ENCODE data around the gene ZBTB7B. TPM values are rescaled to one million over a fixed set of nuclear protein-coding genes. Genes with fewer than 3 reads are reported as not detected.

Gene ZBTB7B
- total and polyA plus RNA-seq, 9 of the 15 experiments (the other 6 are each of a cell fraction or from before 2014, with no cell fraction given), result 0.04 to 46.5 (median 15.2) TPM

DNA sequence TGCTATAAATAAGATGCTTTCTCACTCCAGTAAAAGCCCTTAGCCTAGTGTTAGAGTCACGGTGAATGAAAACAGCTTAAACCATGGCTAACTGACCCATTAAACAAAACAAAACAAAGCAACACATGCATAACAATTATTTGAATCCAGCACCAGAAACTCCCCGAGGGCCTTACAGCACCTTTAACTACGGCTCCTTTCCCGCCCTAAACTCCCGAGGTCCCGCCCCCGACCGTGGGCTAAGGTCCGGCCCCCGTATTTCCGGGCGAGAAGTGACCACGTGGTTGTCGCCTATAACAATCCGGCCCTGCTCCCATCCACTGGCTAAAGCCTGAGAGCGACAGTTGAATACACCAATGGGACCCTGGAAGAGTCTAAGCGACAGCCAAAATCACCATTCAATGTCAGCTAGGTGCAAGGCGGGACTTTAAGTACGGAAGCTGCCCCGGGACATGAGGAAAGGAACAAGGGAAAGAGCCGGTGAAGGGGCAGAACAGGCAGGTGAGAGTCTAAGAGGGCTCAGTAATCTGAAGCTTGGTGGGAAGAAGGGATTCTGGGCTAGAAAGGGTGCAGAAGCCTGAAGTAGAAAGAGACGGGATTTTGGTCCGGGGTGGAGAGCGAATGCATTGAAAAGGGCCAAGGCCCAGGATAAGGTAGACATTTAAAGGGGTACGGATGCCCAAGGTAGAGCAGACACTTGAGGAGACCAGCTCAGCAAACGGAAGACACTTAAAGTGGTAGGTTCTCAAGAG, 19.5 kb upstream of the ZBTB7B start, which contains the start of gene FLAD1 (continued):
- TF ChIP-seq, protein P1, sequence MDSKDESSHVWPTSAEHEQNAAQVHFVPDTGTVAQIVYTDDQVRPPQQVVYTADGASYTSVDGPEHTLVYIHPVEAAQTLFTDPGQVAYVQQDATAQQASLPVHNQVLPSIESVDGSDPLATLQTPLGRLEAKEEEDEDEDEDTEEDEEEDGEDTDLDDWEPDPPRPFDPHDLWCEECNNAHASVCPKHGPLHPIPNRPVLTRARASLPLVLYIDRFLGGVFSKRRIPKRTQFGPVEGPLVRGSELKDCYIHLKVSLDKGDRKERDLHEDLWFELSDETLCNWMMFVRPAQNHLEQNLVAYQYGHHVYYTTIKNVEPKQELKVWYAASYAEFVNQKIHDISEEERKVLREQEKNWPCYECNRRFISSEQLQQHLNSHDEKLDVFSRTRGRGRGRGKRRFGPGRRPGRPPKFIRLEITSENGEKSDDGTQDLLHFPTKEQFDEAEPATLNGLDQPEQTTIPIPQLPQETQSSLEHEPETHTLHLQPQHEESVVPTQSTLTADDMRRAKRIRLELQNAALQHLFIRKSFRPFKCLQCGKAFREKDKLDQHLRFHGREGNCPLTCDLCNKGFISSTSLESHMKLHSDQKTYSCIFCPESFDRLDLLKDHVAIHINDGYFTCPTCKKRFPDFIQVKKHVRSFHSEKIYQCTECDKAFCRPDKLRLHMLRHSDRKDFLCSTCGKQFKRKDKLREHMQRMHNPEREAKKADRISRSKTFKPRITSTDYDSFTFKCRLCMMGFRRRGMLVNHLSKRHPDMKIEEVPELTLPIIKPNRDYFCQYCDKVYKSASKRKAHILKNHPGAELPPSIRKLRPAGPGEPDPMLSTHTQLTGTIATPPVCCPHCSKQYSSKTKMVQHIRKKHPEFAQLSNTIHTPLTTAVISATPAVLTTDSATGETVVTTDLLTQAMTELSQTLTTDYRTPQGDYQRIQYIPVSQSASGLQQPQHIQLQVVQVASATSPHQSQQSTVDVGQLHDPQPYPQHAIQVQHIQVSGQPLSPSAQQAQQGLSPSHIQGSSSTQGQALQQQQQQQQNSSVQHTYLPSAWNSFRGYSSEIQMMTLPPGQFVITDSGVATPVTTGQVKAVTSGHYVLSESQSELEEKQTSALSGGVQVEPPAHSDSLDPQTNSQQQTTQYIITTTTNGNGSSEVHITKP (IDR thresholded peaks at IDR 0.05; ENCODE audit: partially characterized antibody), result peak; percentile 37
- TF ChIP-seq, protein P2, sequence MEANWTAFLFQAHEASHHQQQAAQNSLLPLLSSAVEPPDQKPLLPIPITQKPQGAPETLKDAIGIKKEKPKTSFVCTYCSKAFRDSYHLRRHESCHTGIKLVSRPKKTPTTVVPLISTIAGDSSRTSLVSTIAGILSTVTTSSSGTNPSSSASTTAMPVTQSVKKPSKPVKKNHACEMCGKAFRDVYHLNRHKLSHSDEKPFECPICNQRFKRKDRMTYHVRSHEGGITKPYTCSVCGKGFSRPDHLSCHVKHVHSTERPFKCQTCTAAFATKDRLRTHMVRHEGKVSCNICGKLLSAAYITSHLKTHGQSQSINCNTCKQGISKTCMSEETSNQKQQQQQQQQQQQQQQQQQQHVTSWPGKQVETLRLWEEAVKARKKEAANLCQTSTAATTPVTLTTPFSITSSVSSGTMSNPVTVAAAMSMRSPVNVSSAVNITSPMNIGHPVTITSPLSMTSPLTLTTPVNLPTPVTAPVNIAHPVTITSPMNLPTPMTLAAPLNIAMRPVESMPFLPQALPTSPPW (CRISPR knock-in tag; IDR thresholded peaks at IDR 0.05), result peak; percentile 75
- peak; percentile 72; the same call in 1 of the 2 replicates for TF ChIP-seq LCOR (CRISPR knock-in tag; IDR thresholded peaks at IDR 0.05)
- TF ChIP-seq TEAD1 (CRISPR knock-in tag; IDR thresholded peaks at IDR 0.05), result peak in 1 of 2 experiments; percentile 36; a peak in 1 of 4 replicates
- TF ChIP-seq AFF1 (IDR thresholded peaks at IDR 0.05; ENCODE audit: low read depth in 1 of 2, partially characterized antibody in 2 of 2), result peak in 1 of 2 experiments; percentile 34
- TF ChIP-seq RBM17 (IDR thresholded peaks at IDR 0.05; ENCODE audit: borderline replicate concordance, low read depth, low read length), result no peak
- no peak for TF ChIP-seq ZNF512 (tag; IDR thresholded peaks at IDR 0.05)
- TF ChIP-seq PBX2 (CRISPR knock-in tag; IDR thresholded peaks at IDR 0.05; ENCODE audit: low read depth), result peak; percentile 100
- peak; percentile 100 for TF ChIP-seq PBX2 (tag; conservative IDR thresholded peaks at IDR 0.05; ENCODE audit: low read depth)
- TF ChIP-seq MAX (CRISPR knock-in tag; IDR thresholded peaks at IDR 0.05), result peak; percentile 97
- no peak for TF ChIP-seq HIVEP1 (CRISPR knock-in tag; IDR thresholded peaks at IDR 0.05)

Data from K562 (cell line).